Measurements from ENCODE around the gene EI24.

- TF ChIP-seq POLR2A (IDR thresholded peaks at IDR 0.05; ENCODE audit: control extremely low read depth in 1 of 2, low read depth in 2 of 2, low read length in 2 of 2), result no peak
- no peak for TF ChIP-seq CTCF (IDR thresholded peaks at IDR 0.05; ENCODE audit: control extremely low read depth in 1 of 3, insufficient read depth in 1 of 3, low read depth in 1 of 3, low read length in 3 of 3)
- TF ChIP-seq ASH2L (IDR thresholded peaks at IDR 0.05; ENCODE audit: low read length), result no peak
- TF ChIP-seq RAD21 (IDR thresholded peaks at IDR 0.05 in 1 of 2, conservative IDR thresholded peaks at IDR 0.05 in 1 of 2; ENCODE audit: low read depth in 2 of 2, low read length in 2 of 2), result no peak
- TF ChIP-seq TEAD4 (IDR thresholded peaks at IDR 0.05; ENCODE audit: low read depth, low read length), result no peak
- no peak for TF ChIP-seq EZH2 (IDR thresholded peaks at IDR 0.05; ENCODE audit: low read depth, low read length, severe bottlenecking)
- no peak for TF ChIP-seq KDM1A (IDR thresholded peaks at IDR 0.05; ENCODE audit: borderline replicate concordance, low read length)
These were observed 49.1 kb downstream of the EI24 start for GRCh38 chr11:125618383-125618782.

Data from H1 (cell line).